ENCODE measurements around the gene NDST3.

DNA sequence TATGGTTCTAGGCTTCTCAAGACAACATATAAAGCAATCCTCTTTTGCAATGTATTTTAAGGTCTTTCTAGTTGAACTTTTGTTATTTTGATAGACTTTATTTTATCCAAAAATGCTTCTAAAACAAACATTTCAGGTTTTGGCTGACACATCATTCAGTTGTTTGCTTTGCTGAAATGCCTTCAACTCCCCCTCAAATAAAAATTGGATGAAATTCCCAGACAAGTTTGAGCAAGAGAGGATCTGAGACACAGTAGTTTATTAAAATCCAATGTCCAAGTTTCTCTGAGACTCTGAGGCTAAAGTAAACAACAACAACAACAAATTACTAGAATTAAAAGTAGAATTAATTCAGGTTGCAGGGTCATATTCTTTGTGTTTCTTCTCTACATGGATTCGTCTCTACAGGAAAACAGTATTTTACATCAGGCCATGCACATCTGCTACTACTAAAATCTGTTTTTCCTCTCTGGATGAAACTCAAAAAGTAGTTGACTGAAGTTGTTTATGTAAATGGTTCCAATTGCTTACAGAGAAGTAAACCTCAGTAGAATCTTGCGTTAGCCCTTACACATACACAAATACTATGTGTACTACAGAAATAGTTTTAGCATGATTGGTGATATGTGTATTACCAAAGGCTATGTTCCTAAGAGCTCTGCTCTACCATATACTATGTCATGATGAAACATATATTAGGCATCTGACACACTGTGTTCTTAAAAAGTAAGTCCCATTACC, 253.6 kb downstream of the NDST3 start:
- no peak for TF ChIP-seq FOXK2 (IDR thresholded peaks at IDR 0.05)
- no peak for TF ChIP-seq ZNF384 (IDR thresholded peaks at IDR 0.05)
- TF ChIP-seq L3MBTL2 (conservative IDR thresholded peaks at IDR 0.05): no peak
- TF ChIP-seq SP1 (IDR thresholded peaks at IDR 0.05): no peak
- no peak for TF ChIP-seq BHLHE40 (IDR thresholded peaks at IDR 0.05; ENCODE audit: borderline replicate concordance)
- TF ChIP-seq FOXM1 (IDR thresholded peaks at IDR 0.05; ENCODE audit: borderline replicate concordance): no peak
- no peak for TF ChIP-seq LEF1 (IDR thresholded peaks at IDR 0.05; ENCODE audit: borderline replicate concordance)
- TF ChIP-seq HDGF (IDR thresholded peaks at IDR 0.05; ENCODE audit: borderline replicate concordance): no peak
- TF ChIP-seq CTBP1 (IDR thresholded peaks at IDR 0.05; ENCODE audit: borderline replicate concordance): no peak
- no peak for TF ChIP-seq FOXA1 (IDR thresholded peaks at IDR 0.05)
- TF ChIP-seq TARDBP (IDR thresholded peaks at IDR 0.05): no peak
- no peak for TF ChIP-seq SUZ12 (IDR thresholded peaks at IDR 0.05)
- TF ChIP-seq ARNT (IDR thresholded peaks at IDR 0.05): no peak
